Natural killer cell (primary cell): ENCODE results near the gene THSD7B. TPM values are rescaled to one million over a fixed set of nuclear protein-coding genes. Genes with fewer than 3 reads are reported as not detected.

Experiments used
- ATAC-seq, 3 donors: fragments of 150-1000 bp in 2 of 3; fragments of 200-7000 bp in 1 of 3; cut with Tn5 transposase; 1 replicate in 1 of 3; 2 replicates in 2 of 3; pipeline ENCODE4 v1.10.0; 2021; ENCODE audit warnings: mild to moderate bottlenecking in 2 of 3, moderate library complexity in 2 of 3
- DNase-seq, 2 donors: peaks; one replicate each; pipeline versions ENCODE4 v3.0.0 to v3.0.0-alpha.2; 2013 to 2021; ENCODE audit warnings: mixed read lengths in 1 of 2
- H3K27ac ChIP-seq: one replicate; pipeline ENCODE4 v1.5.1; 2013; ENCODE audit warnings: mild to moderate bottlenecking, low read length
- H3K27me3 ChIP-seq: one replicate; pipeline ENCODE4 v1.6.1; 2013; ENCODE audit warnings: low read length; ENCODE audit not compliant: control insufficient read depth, insufficient read depth
- H3K36me3 ChIP-seq: one replicate; pipeline ENCODE4 v1.6.1; 2013; ENCODE audit warnings: low read length; ENCODE audit not compliant: control insufficient read depth, insufficient read depth
- H3K4me1 ChIP-seq: one replicate; pipeline ENCODE4 v1.6.1; 2013; ENCODE audit warnings: low read length; ENCODE audit not compliant: control insufficient read depth, insufficient read depth
- H3K4me3 ChIP-seq: one replicate; pipeline ENCODE4 v1.5.1; 2013; ENCODE audit warnings: low read length
- H3K9me3 ChIP-seq: one replicate; pipeline ENCODE4 v1.6.1; 2013; ENCODE audit warnings: low read length; ENCODE audit not compliant: control insufficient read depth, insufficient read depth
- H3K27ac Mint-ChIP-seq, 2 donors: one replicate each; pipeline ENCODE4 v1.8.0; 2022; ENCODE audit warnings: mild to moderate bottlenecking in 2 of 2, mixed read lengths in 2 of 2, moderate library complexity in 1 of 2
- H3K27me3 Mint-ChIP-seq, 2 donors: one replicate each; pipeline ENCODE4 v1.8.0; 2022; ENCODE audit warnings: low read depth in 2 of 2, mixed read lengths in 2 of 2
- H3K36me3 Mint-ChIP-seq: one replicate; pipeline ENCODE4 v1.8.0; 2022; ENCODE audit warnings: mixed read lengths
- H3K4me1 Mint-ChIP-seq, 2 donors: one replicate each; pipeline ENCODE4 v1.8.0; 2022; ENCODE audit warnings: mixed read lengths in 2 of 2
- H3K4me3 Mint-ChIP-seq: one replicate; pipeline ENCODE4 v1.8.0; 2022; ENCODE audit warnings: mild to moderate bottlenecking, moderate library complexity, mixed read lengths
- H3K9me3 Mint-ChIP-seq, 2 donors: one replicate each; pipeline ENCODE4 v1.8.0; 2022; ENCODE audit warnings: mixed read lengths in 2 of 2
- CTCF ChIP-seq: fragments of 200-600 bp; IDR thresholded peaks from one replicate; pipeline ENCODE4 v1.8.0; 2022; ENCODE audit warnings: antibody characterized with exemption
- WGBS: methylation state at CpG from one replicate; pipeline ENCODE4 v1.1.7; 2013; ENCODE audit warnings: missing lambda C conversion rate; ENCODE audit not compliant: insufficient coverage; 5-methylcytosine and 5-hydroxymethylcytosine counted together
- intact Hi-C: fragments of 100-400 bp; cut with micrococcal nuclease; formaldehyde crosslinking; loops from one replicate; pipeline ENCODE4 v1.14.2; 2022
- total RNA-seq, 4 donors: library from RNA; stranded (reverse); fragments of 120-200 nt in 1 of 4; gene quantifications; one replicate each; pipeline versions ENCODE4 v1.2.3 to v1.2.4, GENCODE V29; 2013 to 2022

Gene THSD7B
- total RNA-seq, 3 donors from 2014 or later (not counting 1 experiment from before 2014, with no cell fraction given) = not detected

DNA sequence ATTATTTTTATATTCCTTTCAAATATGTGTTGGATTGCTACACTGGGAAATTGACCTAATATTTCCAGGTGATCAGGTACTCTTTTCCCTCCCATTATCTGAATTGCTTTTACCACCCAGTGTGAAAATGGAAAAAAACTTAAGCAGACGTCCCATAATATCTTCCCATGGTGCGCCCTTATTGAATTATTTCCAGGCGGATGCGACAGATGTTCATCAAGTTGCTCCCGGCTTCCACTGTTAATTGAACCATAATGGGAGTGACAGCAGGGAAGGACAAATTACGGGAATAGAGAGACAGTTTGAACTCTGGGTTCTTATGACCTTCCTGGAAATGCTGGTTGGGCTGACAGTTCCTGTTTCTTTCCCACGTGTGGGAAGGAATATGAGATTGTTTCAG is 93.3 kb downstream of the THSD7B start:
- WGBS = 64% methylated on average over 7 of the region's 7 CpGs
- no peaks in the 10 kb centered on the region for H3K9me3 ChIP-seq
- intact Hi-C loops = no loop called here
- DNase-seq (no peak), ATAC-seq (no peak)
- Mint-ChIP-seq H3K9me3 (peaks cover 12 to 13% of the 10 kb centered on the region in 2 donors), H3K27ac (no peak overlapping the region), H3K27me3 (no peaks in the 10 kb centered on the region), H3K36me3 (no peaks in the 10 kb centered on the region), H3K4me1 (no peaks in the 10 kb centered on the region), H3K4me3 (no peak overlapping the region)
- no peak for TF ChIP-seq CTCF
- H3K4me3 ChIP-seq = no peak overlapping the region
- H3K4me1 ChIP-seq = no peaks in the 10 kb centered on the region
- H3K27me3 ChIP-seq = no peaks in the 10 kb centered on the region
- no peak overlapping the region for H3K27ac ChIP-seq
- H3K36me3 ChIP-seq = no peaks in the 10 kb centered on the region

- no peaks in the 10 kb centered on the region for H3K4me1 ChIP-seq
- WGBS = 53% methylated on average over 2 of the region's 2 CpGs
- ATAC-seq = no peak
These were observed 95.2 kb downstream of the THSD7B start for GRCh38 chr2:136860443-136860958.

GRCh38 chr2:136863468-136863867 is 98.1 kb downstream of the THSD7B start:
- H3K27ac ChIP-seq = no peak overlapping the region
- no peak overlapping the region for H3K4me3 ChIP-seq
- Mint-ChIP-seq H3K27me3 (no peaks in the 10 kb centered on the region), H3K4me1 (no peaks in the 10 kb centered on the region), H3K4me3 (no peak overlapping the region), H3K9me3 (peaks cover 2 to 8% of the 10 kb centered on the region in 2 donors), H3K36me3 (no peaks in the 10 kb centered on the region), H3K27ac (no peak overlapping the region)
- ATAC-seq = no peak
- no peaks in the 10 kb centered on the region for H3K27me3 ChIP-seq
- DNase-seq = no peak
- H3K9me3 ChIP-seq = no peaks in the 10 kb centered on the region
- intact Hi-C loops = no loop called here
- H3K36me3 ChIP-seq = no peaks in the 10 kb centered on the region
- H3K4me1 ChIP-seq = no peaks in the 10 kb centered on the region
- TF ChIP-seq CTCF = no peak
- WGBS = 91% methylated on average over 6 of the region's 6 CpGs

More at GRCh38 chr2:136860443-136860958, 95.2 kb downstream of the THSD7B start:
- H3K4me3 Mint-ChIP-seq = no peak overlapping the region
- H3K36me3 ChIP-seq = no peaks in the 10 kb centered on the region
- H3K36me3 Mint-ChIP-seq = no peaks in the 10 kb centered on the region
- intact Hi-C loops = no loop called here
- H3K27ac ChIP-seq = no peak overlapping the region
- no peaks in the 10 kb centered on the region for H3K27me3 ChIP-seq
- H3K4me1 Mint-ChIP-seq = no peaks in the 10 kb centered on the region
- no peak for DNase-seq
- no peaks in the 10 kb centered on the region for H3K27me3 Mint-ChIP-seq
- no peak for TF ChIP-seq CTCF
- H3K9me3 Mint-ChIP-seq = peaks cover 6 to 11% of the 10 kb centered on the region in 2 donors
- no peaks in the 10 kb centered on the region for H3K9me3 ChIP-seq
- H3K27ac Mint-ChIP-seq = no peak overlapping the region
- no peak overlapping the region for H3K4me3 ChIP-seq

GRCh38 chr2:136863874-136864273 is 98.5 kb downstream of the THSD7B start:
- Histone ChIP-seq H3K4me3 (no peak overlapping the region), H3K27me3 (no peaks in the 10 kb centered on the region), H3K9me3 (no peaks in the 10 kb centered on the region), H3K36me3 (no peaks in the 10 kb centered on the region), H3K27ac (no peak overlapping the region), H3K4me1 (no peaks in the 10 kb centered on the region)
- 31% methylated on average over 4 of the region's 4 CpGs for WGBS
- Mint-ChIP-seq H3K27me3 (no peaks in the 10 kb centered on the region), H3K27ac (no peak overlapping the region), H3K9me3 (peaks cover 2 to 8% of the 10 kb centered on the region in 2 donors), H3K36me3 (no peaks in the 10 kb centered on the region), H3K4me3 (no peak overlapping the region), H3K4me1 (no peaks in the 10 kb centered on the region)
- no peak for DNase-seq
- intact Hi-C loops = no loop called here
- no peak for ATAC-seq
- TF ChIP-seq CTCF = no peak
